ENCODE measurements around the gene HSPA8. TPM values are rescaled to one million over a fixed set of nuclear protein-coding genes. Genes with fewer than 3 reads are reported as not detected.
"Not testable (repeated sequence)": the region's sequence is repeated elsewhere in the genome, so short reads cannot be mapped to it uniquely, and the experiment has no call there.

The HSPA8 gene
- total RNA-seq, 6 experiments from 2014 or later, result 1,520 to 2,256 (median 2,072) TPM

- H3K27ac Mint-ChIP-seq, result peak overlapping the region; percentile 98
- peaks cover 37% of the 10 kb centered on the region for H3K27me3 Mint-ChIP-seq (ENCODE audit: insufficient read depth)
- no peak for TF ChIP-seq CTCF (IDR thresholded peaks at IDR 0.05)
- H3K4me3 Mint-ChIP-seq, result peak overlapping the region; percentile 100
- DNase-seq, result no peak
- H3K9me3 Mint-ChIP-seq, result peaks cover 11% of the 10 kb centered on the region
- H3K36me3 Mint-ChIP-seq (ENCODE audit: low read depth), result peaks cover 53% of the 10 kb centered on the region
- H3K4me1 Mint-ChIP-seq (ENCODE audit: low read depth), result peaks cover 61% of the 10 kb centered on the region
Observed at GRCh38 chr11:123060277-123061000, 1.5 kb downstream of the HSPA8 start.

- H3K36me3 Mint-ChIP-seq (ENCODE audit: low read depth), result peaks cover 53% of the 10 kb centered on the region
- DNase-seq, result not testable (repeated sequence)
- H3K27me3 Mint-ChIP-seq (ENCODE audit: insufficient read depth), result peaks cover 37% of the 10 kb centered on the region
- peaks cover 11% of the 10 kb centered on the region for H3K9me3 Mint-ChIP-seq
- H3K4me1 Mint-ChIP-seq (ENCODE audit: low read depth), result peaks cover 54% of the 10 kb centered on the region
- H3K27ac Mint-ChIP-seq, result peak overlapping the region; percentile 98
- peak overlapping the region; percentile 100 for H3K4me3 Mint-ChIP-seq
Observed at GRCh38 chr11:123059041-123059920, 2.7 kb downstream of the HSPA8 start.

GRCh38 chr11:123057661-123058305 lies 4.2 kb downstream of the HSPA8 start:
- Mint-ChIP-seq H3K9me3 (peaks cover 11% of the 10 kb centered on the region), H3K36me3 (ENCODE audit: low read depth) (peaks cover 53% of the 10 kb centered on the region)

GRCh38 chr11:123056835-123057491 lies 5.0 kb downstream of the HSPA8 start:
- Mint-ChIP-seq H3K9me3 (peaks cover 10% of the 10 kb centered on the region), H3K4me1 (ENCODE audit: low read depth) (peaks cover 41% of the 10 kb centered on the region), H3K4me3 (peak overlapping the region; percentile 100), H3K36me3 (ENCODE audit: low read depth) (peaks cover 53% of the 10 kb centered on the region), H3K27ac (peak overlapping the region; percentile 98), H3K27me3 (ENCODE audit: insufficient read depth) (peaks cover 27% of the 10 kb centered on the region)
- DNase-seq, result no peak
- TF ChIP-seq CTCF (IDR thresholded peaks at IDR 0.05), result no peak

More at GRCh38 chr11:123057661-123058305, 4.2 kb downstream of the HSPA8 start:
- no peak for DNase-seq
- peak overlapping the region; percentile 98 for H3K27ac Mint-ChIP-seq
- H3K4me3 Mint-ChIP-seq, result peak overlapping the region; percentile 100
- H3K27me3 Mint-ChIP-seq (ENCODE audit: insufficient read depth), result peaks cover 34% of the 10 kb centered on the region
- peaks cover 41% of the 10 kb centered on the region for H3K4me1 Mint-ChIP-seq (ENCODE audit: low read depth)
- TF ChIP-seq CTCF (IDR thresholded peaks at IDR 0.05), result peak; percentile 32; the same call in 1 of the 2 replicates

- Mint-ChIP-seq H3K36me3 (ENCODE audit: low read depth) (peaks cover 36% of the 10 kb centered on the region), H3K4me1 (ENCODE audit: low read depth) (peaks cover 38% of the 10 kb centered on the region), H3K9me3 (no peaks in the 10 kb centered on the region), H3K27me3 (ENCODE audit: insufficient read depth) (peaks cover 13% of the 10 kb centered on the region), H3K27ac (peak overlapping the region; percentile 55), H3K4me3 (no peak overlapping the region; the same call in 1 of the 2 replicates)
- no peak for DNase-seq
- no peak for TF ChIP-seq CTCF (IDR thresholded peaks at IDR 0.05)
Observed at GRCh38 chr11:123055191-123055901, 6.6 kb downstream of the HSPA8 start.

All from HFFc6 (cell line).